ENCODE results near the gene PDGFA. TPM values are rescaled to one million over a fixed set of nuclear protein-coding genes. Genes with fewer than 3 reads are reported as not detected.
"Not testable (repeated sequence)": the region's sequence is repeated elsewhere in the genome, so short reads cannot be mapped to it uniquely, and the experiment has no call there.

Gene PDGFA
- polyA plus RNA-seq, 1 experiment, result 17.4 TPM

GRCh38 chr7:555551-556160 is 36.0 kb upstream of the PDGFA start:
- no peak for DNase-seq (ENCODE audit: low read depth)
- ChIA-PET POLR2A (no interaction called here), CTCF (no interaction called here)
- Histone ChIP-seq H3K4me3 (ENCODE audit: low read depth, low read length) (no peak overlapping the region), H3K36me3 (ENCODE audit: control insufficient read depth, insufficient read depth, low read length) (no peaks in the 10 kb centered on the region), H3K27me3 (ENCODE audit: control insufficient read depth, insufficient read depth, low read length) (no peaks in the 10 kb centered on the region)
- no peak for TF ChIP-seq CTCF (IDR thresholded peaks at IDR 0.05; ENCODE audit: insufficient read depth, low read depth, low read length)

- no peak for DNase-seq (ENCODE audit: low read depth)
- TF ChIP-seq CTCF (IDR thresholded peaks at IDR 0.05; ENCODE audit: insufficient read depth, low read depth, low read length), result no peak
- POLR2A ChIA-PET, result no interaction called here
- H3K27me3 ChIP-seq (ENCODE audit: control insufficient read depth, insufficient read depth, low read length), result no peaks in the 10 kb centered on the region
- no peaks in the 10 kb centered on the region for H3K36me3 ChIP-seq (ENCODE audit: control insufficient read depth, insufficient read depth, low read length)
- CTCF ChIA-PET, result interaction anchor here (0.9 to 1.4 kb wide), 2 partner anchors 10 to 11 kb away, joined by 3 read pairs; no protein-coding TSS in a partner anchor
- no peak overlapping the region for H3K4me3 ChIP-seq (ENCODE audit: low read depth, low read length)
Measured at GRCh38 chr7:553636-554111, 34.0 kb upstream of the PDGFA start.

- ChIA-PET POLR2A (no interaction called here), CTCF (interaction anchor here (1.4 kb wide), 1 partner anchor 10 kb away, joined by 3 read pairs; no protein-coding TSS in a partner anchor)
- H3K36me3 ChIP-seq (ENCODE audit: control insufficient read depth, insufficient read depth, low read length), result no peaks in the 10 kb centered on the region
- no peak for TF ChIP-seq CTCF (IDR thresholded peaks at IDR 0.05; ENCODE audit: insufficient read depth, low read depth, low read length)
- H3K4me3 ChIP-seq (ENCODE audit: low read depth, low read length), result no peak overlapping the region
- DNase-seq (ENCODE audit: low read depth), result no peak
- no peaks in the 10 kb centered on the region for H3K27me3 ChIP-seq (ENCODE audit: control insufficient read depth, insufficient read depth, low read length)
Measured at GRCh38 chr7:552868-553635, 33.4 kb upstream of the PDGFA start.

GRCh38 chr7:552151-552867 is 32.7 kb upstream of the PDGFA start:
- H3K27me3 ChIP-seq (ENCODE audit: control insufficient read depth, insufficient read depth, low read length); POLR2A ChIA-PET; H3K4me3 ChIP-seq (ENCODE audit: low read depth, low read length); H3K36me3 ChIP-seq (ENCODE audit: control insufficient read depth, insufficient read depth, low read length); DNase-seq (ENCODE audit: low read depth): not testable (repeated sequence)
- CTCF ChIA-PET, result interaction anchor here (1.4 kb wide), 1 partner anchor 10 kb away, joined by 3 read pairs; no protein-coding TSS in a partner anchor

- H3K27me3 ChIP-seq (ENCODE audit: control insufficient read depth, insufficient read depth, low read length); CTCF ChIA-PET; DNase-seq (ENCODE audit: low read depth); H3K36me3 ChIP-seq (ENCODE audit: control insufficient read depth, insufficient read depth, low read length); H3K4me3 ChIP-seq (ENCODE audit: low read depth, low read length); POLR2A ChIA-PET: not testable (repeated sequence)
Measured at GRCh38 chr7:551615-551970, 31.9 kb upstream of the PDGFA start.

All from BJ (cell line).